ENCODE data around the gene RFX2. TPM values are rescaled to one million over a fixed set of nuclear protein-coding genes. Genes with fewer than 3 reads are reported as not detected.

Gene RFX2
- total and polyA plus RNA-seq, 9 of the 15 experiments (the other 6 are each of a cell fraction or from before 2014, with no cell fraction given), result 3.6 to 18.7 (median 8.7) TPM

DNA sequence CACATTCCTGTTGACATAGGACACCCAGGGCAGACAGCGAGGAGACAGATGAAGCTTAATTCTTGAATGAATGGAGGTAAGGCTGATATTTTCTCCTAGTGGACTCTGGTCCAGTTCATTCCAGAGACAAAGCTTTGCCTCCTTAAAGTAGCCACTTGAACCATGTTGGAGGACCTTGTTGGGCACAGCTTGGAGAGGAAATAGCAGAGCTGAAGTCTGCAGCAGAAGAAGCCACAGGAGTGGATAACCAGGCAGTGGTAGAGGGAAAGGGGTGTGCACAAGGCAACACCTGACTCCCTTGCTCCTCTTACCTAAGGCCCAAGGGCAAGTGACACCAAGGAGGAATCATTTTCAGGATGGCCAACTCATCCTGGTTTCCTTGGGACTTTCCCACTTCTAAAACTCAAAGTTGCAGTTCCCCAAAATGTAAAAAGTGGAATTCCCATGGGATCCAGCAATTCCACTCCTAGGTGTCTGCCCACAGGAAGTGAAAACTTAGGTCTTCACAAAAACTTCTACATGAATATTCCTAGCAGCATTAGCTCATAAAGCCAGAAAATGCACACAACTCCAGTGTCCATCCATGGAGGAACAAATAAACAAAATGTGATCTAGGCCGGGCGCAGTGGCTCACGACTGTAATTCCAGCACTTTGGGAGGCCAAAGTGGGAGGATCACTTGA, 6.6 kb upstream of the RFX2 start:
- H3K79me2 ChIP-seq (ENCODE audit: control insufficient read depth, insufficient read depth, low read length), result no peaks in the 10 kb centered on the region
- no peaks in the 10 kb centered on the region for H3K9me1 ChIP-seq (ENCODE audit: control insufficient read depth, insufficient read depth, low read length)
- H3K9ac ChIP-seq (ENCODE audit: insufficient read depth in 1 of 2, low read depth in 2 of 2, low read length in 2 of 2), result no peak overlapping the region; a peak in 1 of 4 replicates
- in situ Hi-C loops (cut with MboI) (no loop called here), intact Hi-C loops (cut with micrococcal nuclease) (no loop called here)
- DNase-seq (ENCODE audit: extremely low read depth in 1 of 4, low spot score in 3 of 4), result no peak
- no TSS peak for BruUV-seq (replicated peaks)
- peaks cover 0 to 11% of the 10 kb centered on the region in 2 experiments; a peak in 3 of 5 replicates for H3K4me1 ChIP-seq (replicated peaks in 1 of 2; ENCODE audit: control insufficient read depth in 2 of 2, insufficient read depth in 2 of 2, low read length in 2 of 2)
- no peak overlapping the region for H2AFZ ChIP-seq (ENCODE audit: low read depth, low read length)
- FAIRE-seq, result no peak
- H3K4me3 ChIP-seq, result no peak overlapping the region
- no peak for ATAC-seq
- no peaks in the 10 kb centered on the region for H3K36me3 ChIP-seq (ENCODE audit: control insufficient read depth, insufficient read depth, low read length)
- H3K27me3 ChIP-seq (ENCODE audit: control insufficient read depth in 2 of 2, insufficient read depth in 2 of 2, low read length in 2 of 2), result no peaks in the 10 kb centered on the region
- WGBS (ENCODE audit: insufficient coverage, low coverage, missing lambda C conversion rate), result 93% methylated on average over 4 of the region's 4 CpGs
- ChIA-PET CTCF (ENCODE audit: low intra/inter-chr PET ratio) (no interaction called here), POLR2A (interaction anchor here (0.7 kb wide), 2 partner anchors 24 to 308 kb away, joined by 3 to 4 read pairs; partner anchors contain the start of gene KHSRP)
- no peak overlapping the region for H3K27ac ChIP-seq (ENCODE audit: extremely low read depth, low read depth, low read length)
- no peaks in the 10 kb centered on the region for H4K20me1 ChIP-seq (replicated peaks; ENCODE audit: control insufficient read depth, insufficient read depth, low read length)
- no peaks in the 10 kb centered on the region; the same call in none of the 2 replicates for H3K9me3 ChIP-seq (replicated peaks; ENCODE audit: control insufficient read depth, insufficient read depth, low read depth, low read length)
- no peak overlapping the region for H3K4me2 ChIP-seq (ENCODE audit: insufficient read depth, low read length)
- no peak for TF ChIP-seq KDM5B (IDR thresholded peaks at IDR 0.05; ENCODE audit: insufficient replicate concordance, low read depth, low read length)
- TF ChIP-seq SRSF1 (IDR thresholded peaks at IDR 0.05; ENCODE audit: low read depth, low read length), result no peak
- TF ChIP-seq KLF13 (tag; IDR thresholded peaks at IDR 0.05; ENCODE audit: borderline replicate concordance, low read depth), result no peak
- TF ChIP-seq, protein P1, sequence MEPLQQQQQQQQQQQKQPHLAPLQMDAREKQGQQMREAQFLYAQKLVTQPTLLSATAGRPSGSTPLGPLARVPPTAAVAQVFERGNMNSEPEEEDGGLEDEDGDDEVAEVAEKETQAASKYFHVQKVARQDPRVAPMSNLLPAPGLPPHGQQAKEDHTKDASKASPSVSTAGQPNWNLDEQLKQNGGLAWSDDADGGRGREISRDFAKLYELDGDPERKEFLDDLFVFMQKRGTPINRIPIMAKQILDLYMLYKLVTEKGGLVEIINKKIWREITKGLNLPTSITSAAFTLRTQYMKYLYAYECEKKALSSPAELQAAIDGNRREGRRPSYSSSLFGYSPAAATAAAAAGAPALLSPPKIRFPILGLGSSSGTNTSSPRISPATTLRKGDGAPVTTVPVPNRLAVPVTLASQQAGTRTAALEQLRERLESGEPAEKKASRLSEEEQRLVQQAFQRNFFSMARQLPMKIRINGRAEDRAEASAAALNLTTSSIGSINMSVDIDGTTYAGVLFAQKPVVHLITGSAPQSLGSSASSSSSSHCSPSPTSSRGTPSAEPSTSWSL (CRISPR knock-in tag; IDR thresholded peaks at IDR 0.05; ENCODE audit: borderline replicate concordance), result no peak
- TF ChIP-seq THAP12 (CRISPR knock-in tag; IDR thresholded peaks at IDR 0.05), result no peak
- TF ChIP-seq FOXK1 (CRISPR knock-in tag; IDR thresholded peaks at IDR 0.05; ENCODE audit: borderline replicate concordance), result no peak
- TF ChIP-seq, protein P2, sequence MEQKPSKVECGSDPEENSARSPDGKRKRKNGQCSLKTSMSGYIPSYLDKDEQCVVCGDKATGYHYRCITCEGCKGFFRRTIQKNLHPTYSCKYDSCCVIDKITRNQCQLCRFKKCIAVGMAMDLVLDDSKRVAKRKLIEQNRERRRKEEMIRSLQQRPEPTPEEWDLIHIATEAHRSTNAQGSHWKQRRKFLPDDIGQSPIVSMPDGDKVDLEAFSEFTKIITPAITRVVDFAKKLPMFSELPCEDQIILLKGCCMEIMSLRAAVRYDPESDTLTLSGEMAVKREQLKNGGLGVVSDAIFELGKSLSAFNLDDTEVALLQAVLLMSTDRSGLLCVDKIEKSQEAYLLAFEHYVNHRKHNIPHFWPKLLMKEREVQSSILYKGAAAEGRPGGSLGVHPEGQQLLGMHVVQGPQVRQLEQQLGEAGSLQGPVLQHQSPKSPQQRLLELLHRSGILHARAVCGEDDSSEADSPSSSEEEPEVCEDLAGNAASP (IDR thresholded peaks at IDR 0.05), result no peak
- no peak for TF ChIP-seq ZNF282 (CRISPR knock-in tag; IDR thresholded peaks at IDR 0.05)
- no peak for TF ChIP-seq FOXO4 (CRISPR knock-in tag; IDR thresholded peaks at IDR 0.05)
- TF ChIP-seq, protein P3, sequence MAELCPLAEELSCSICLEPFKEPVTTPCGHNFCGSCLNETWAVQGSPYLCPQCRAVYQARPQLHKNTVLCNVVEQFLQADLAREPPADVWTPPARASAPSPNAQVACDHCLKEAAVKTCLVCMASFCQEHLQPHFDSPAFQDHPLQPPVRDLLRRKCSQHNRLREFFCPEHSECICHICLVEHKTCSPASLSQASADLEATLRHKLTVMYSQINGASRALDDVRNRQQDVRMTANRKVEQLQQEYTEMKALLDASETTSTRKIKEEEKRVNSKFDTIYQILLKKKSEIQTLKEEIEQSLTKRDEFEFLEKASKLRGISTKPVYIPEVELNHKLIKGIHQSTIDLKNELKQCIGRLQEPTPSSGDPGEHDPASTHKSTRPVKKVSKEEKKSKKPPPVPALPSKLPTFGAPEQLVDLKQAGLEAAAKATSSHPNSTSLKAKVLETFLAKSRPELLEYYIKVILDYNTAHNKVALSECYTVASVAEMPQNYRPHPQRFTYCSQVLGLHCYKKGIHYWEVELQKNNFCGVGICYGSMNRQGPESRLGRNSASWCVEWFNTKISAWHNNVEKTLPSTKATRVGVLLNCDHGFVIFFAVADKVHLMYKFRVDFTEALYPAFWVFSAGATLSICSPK (IDR thresholded peaks at IDR 0.05; ENCODE audit: borderline replicate concordance), result no peak
- TF ChIP-seq, protein P4, sequence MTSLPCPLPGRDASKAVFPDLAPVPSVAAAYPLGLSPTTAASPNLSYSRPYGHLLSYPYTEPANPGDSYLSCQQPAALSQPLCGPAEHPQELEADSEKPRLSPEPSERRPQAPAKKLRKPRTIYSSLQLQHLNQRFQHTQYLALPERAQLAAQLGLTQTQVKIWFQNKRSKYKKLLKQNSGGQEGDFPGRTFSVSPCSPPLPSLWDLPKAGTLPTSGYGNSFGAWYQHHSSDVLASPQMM (CRISPR knock-in tag; IDR thresholded peaks at IDR 0.05), result no peak
